ENCODE measurements around the gene SMIM44.

Gene SMIM44

GRCh38 chr19:3494559-3494958 lies 11.3 kb upstream of the SMIM44 start:
- DNase-seq (ENCODE audit: insufficient read length) (no peak), FAIRE-seq (no peak)
- TF ChIP-seq POLR2AphosphoS5 (IDR thresholded peaks at IDR 0.05; ENCODE audit: low read depth, low read length) (no peak), TAF1 (IDR thresholded peaks at IDR 0.05; ENCODE audit: borderline replicate concordance, low read depth, low read length) (0 out of 2 replicates have a peak, but pooled peaks have one; percentile 14), POLR2A (IDR thresholded peaks at IDR 0.05; ENCODE audit: low read depth, low read length) (no peak)

GRCh38 chr19:3494051-3494450 lies 10.8 kb upstream of the SMIM44 start:
- DNase-seq (ENCODE audit: insufficient read length) (peak; percentile 62), FAIRE-seq (no peak)
- TF ChIP-seq POLR2AphosphoS5 (IDR thresholded peaks at IDR 0.05; ENCODE audit: low read depth, low read length) (no peak), POLR2A (IDR thresholded peaks at IDR 0.05; ENCODE audit: low read depth, low read length) (no peak), TAF1 (IDR thresholded peaks at IDR 0.05; ENCODE audit: borderline replicate concordance, low read depth, low read length) (no peak)

GRCh38 chr19:3493651-3494050 lies 10.4 kb upstream of the SMIM44 start:
- TF ChIP-seq POLR2A (IDR thresholded peaks at IDR 0.05; ENCODE audit: low read depth, low read length) (no peak), TAF1 (IDR thresholded peaks at IDR 0.05; ENCODE audit: borderline replicate concordance, low read depth, low read length) (no peak), POLR2AphosphoS5 (IDR thresholded peaks at IDR 0.05; ENCODE audit: low read depth, low read length) (no peak)
- no peak for DNase-seq (ENCODE audit: insufficient read length)
- FAIRE-seq: no peak

- TF ChIP-seq TAF1 (IDR thresholded peaks at IDR 0.05; ENCODE audit: borderline replicate concordance, low read depth, low read length) (no peak), POLR2A (IDR thresholded peaks at IDR 0.05; ENCODE audit: low read depth, low read length) (no peak), POLR2AphosphoS5 (IDR thresholded peaks at IDR 0.05; ENCODE audit: low read depth, low read length) (no peak)
- DNase-seq (ENCODE audit: insufficient read length) (no peak), FAIRE-seq (no peak)
Measured at GRCh38 chr19:3492919-3493318, 9.7 kb upstream of the SMIM44 start.

GRCh38 chr19:3492131-3492839 lies 9.0 kb upstream of the SMIM44 start:
- no peak for FAIRE-seq
- DNase-seq (ENCODE audit: insufficient read length): no peak
- TF ChIP-seq POLR2AphosphoS5 (IDR thresholded peaks at IDR 0.05; ENCODE audit: low read depth, low read length) (no peak), TAF1 (IDR thresholded peaks at IDR 0.05; ENCODE audit: borderline replicate concordance, low read depth, low read length) (no peak), POLR2A (IDR thresholded peaks at IDR 0.05; ENCODE audit: low read depth, low read length) (no peak)

- no peak for FAIRE-seq
- TF ChIP-seq POLR2AphosphoS5 (IDR thresholded peaks at IDR 0.05; ENCODE audit: low read depth, low read length) (no peak), TAF1 (IDR thresholded peaks at IDR 0.05; ENCODE audit: borderline replicate concordance, low read depth, low read length) (no peak), POLR2A (IDR thresholded peaks at IDR 0.05; ENCODE audit: low read depth, low read length) (no peak)
- DNase-seq (ENCODE audit: insufficient read length): no peak
Measured at GRCh38 chr19:3491396-3492119, 8.3 kb upstream of the SMIM44 start.

- TF ChIP-seq TAF1 (IDR thresholded peaks at IDR 0.05; ENCODE audit: borderline replicate concordance, low read depth, low read length) (no peak), POLR2A (IDR thresholded peaks at IDR 0.05; ENCODE audit: low read depth, low read length) (no peak), POLR2AphosphoS5 (IDR thresholded peaks at IDR 0.05; ENCODE audit: low read depth, low read length) (no peak)
- DNase-seq (ENCODE audit: insufficient read length) (no peak), FAIRE-seq (no peak)
Measured at GRCh38 chr19:3482507-3483225, 575 bp downstream of the SMIM44 start.

- no peak for TF ChIP-seq TAF1 (IDR thresholded peaks at IDR 0.05; ENCODE audit: borderline replicate concordance, low read depth, low read length)
- TF ChIP-seq POLR2AphosphoS5 (IDR thresholded peaks at IDR 0.05; ENCODE audit: low read depth, low read length): no peak
- no peak for TF ChIP-seq POLR2A (IDR thresholded peaks at IDR 0.05; ENCODE audit: low read depth, low read length)
- FAIRE-seq (no peak), DNase-seq (ENCODE audit: insufficient read length) (no peak)
Measured at GRCh38 chr19:3481241-3482090, 1.8 kb downstream of the SMIM44 start.

GRCh38 chr19:3480383-3481091 lies 2.7 kb downstream of the SMIM44 start, which contains the start of gene SMIM24:
SMIM24 (minus strand) TSS chr19:3480525; CDS start chr19:3480463, 62 bp downstream.
- no peak for FAIRE-seq
- no peak for DNase-seq (ENCODE audit: insufficient read length)
- TF ChIP-seq POLR2AphosphoS5 (IDR thresholded peaks at IDR 0.05; ENCODE audit: low read depth, low read length) (no peak), POLR2A (IDR thresholded peaks at IDR 0.05; ENCODE audit: low read depth, low read length) (no peak), TAF1 (IDR thresholded peaks at IDR 0.05; ENCODE audit: borderline replicate concordance, low read depth, low read length) (no peak)

GRCh38 chr19:3479834-3480215 lies 3.4 kb downstream of the SMIM44 start:
- FAIRE-seq: no peak
- no peak for TF ChIP-seq POLR2A (IDR thresholded peaks at IDR 0.05; ENCODE audit: low read depth, low read length)
- no peak for DNase-seq (ENCODE audit: insufficient read length)
